ENCODE results near the gene KLF9. TPM values are rescaled to one million over a fixed set of nuclear protein-coding genes. Genes with fewer than 3 reads are reported as not detected.

KLF9 gene
- total RNA-seq, 1 donor from 2014 or later, result 0.87 TPM

- TF ChIP-seq CTCF (IDR thresholded peaks at IDR 0.05; ENCODE audit: unreplicated experiment), result no peak
- Mint-ChIP-seq H3K27ac (ENCODE audit: unreplicated experiment) (no peak overlapping the region), H3K27me3 (ENCODE audit: unreplicated experiment) (peaks cover 17% of the 10 kb centered on the region)
Measured at GRCh38 chr9:70409800-70410199, 4.7 kb downstream of the KLF9 start.

GRCh38 chr9:70409280-70409679 lies 5.2 kb downstream of the KLF9 start:
- Mint-ChIP-seq H3K27ac (ENCODE audit: unreplicated experiment) (no peak overlapping the region), H3K9me3 (ENCODE audit: unreplicated experiment) (no peaks in the 10 kb centered on the region), H3K36me3 (ENCODE audit: low read depth, unreplicated experiment) (peaks cover 1% of the 10 kb centered on the region), H3K27me3 (ENCODE audit: unreplicated experiment) (peaks cover 17% of the 10 kb centered on the region), H3K4me1 (ENCODE audit: unreplicated experiment) (peaks cover 18% of the 10 kb centered on the region), H3K4me3 (ENCODE audit: unreplicated experiment) (no peak overlapping the region)
- TF ChIP-seq CTCF (IDR thresholded peaks at IDR 0.05; ENCODE audit: unreplicated experiment), result no peak
- no peak for DNase-seq (ENCODE audit: low spot score)

More at GRCh38 chr9:70409800-70410199, 4.7 kb downstream of the KLF9 start:
- Mint-ChIP-seq H3K4me1 (ENCODE audit: unreplicated experiment) (peaks cover 23% of the 10 kb centered on the region), H3K36me3 (ENCODE audit: low read depth, unreplicated experiment) (peaks cover 4% of the 10 kb centered on the region), H3K9me3 (ENCODE audit: unreplicated experiment) (no peaks in the 10 kb centered on the region), H3K4me3 (ENCODE audit: unreplicated experiment) (no peak overlapping the region)
- no peak for DNase-seq (ENCODE audit: low spot score)

GRCh38 chr9:70408393-70409040 lies 5.9 kb downstream of the KLF9 start:
- DNase-seq (ENCODE audit: low spot score), result no peak
- H3K4me3 Mint-ChIP-seq (ENCODE audit: unreplicated experiment), result no peak overlapping the region
- no peaks in the 10 kb centered on the region for H3K36me3 Mint-ChIP-seq (ENCODE audit: low read depth, unreplicated experiment)
- peaks cover 11% of the 10 kb centered on the region for H3K4me1 Mint-ChIP-seq (ENCODE audit: unreplicated experiment)
- peaks cover 13% of the 10 kb centered on the region for H3K27me3 Mint-ChIP-seq (ENCODE audit: unreplicated experiment)
- no peak for TF ChIP-seq CTCF (IDR thresholded peaks at IDR 0.05; ENCODE audit: unreplicated experiment)
- H3K27ac Mint-ChIP-seq (ENCODE audit: unreplicated experiment), result no peak overlapping the region
- H3K9me3 Mint-ChIP-seq (ENCODE audit: unreplicated experiment), result no peaks in the 10 kb centered on the region

GRCh38 chr9:70407081-70407503 lies 7.4 kb downstream of the KLF9 start:
- Mint-ChIP-seq H3K9me3 (ENCODE audit: unreplicated experiment) (no peaks in the 10 kb centered on the region), H3K27me3 (ENCODE audit: unreplicated experiment) (peaks cover 10% of the 10 kb centered on the region), H3K27ac (ENCODE audit: unreplicated experiment) (no peak overlapping the region), H3K4me1 (ENCODE audit: unreplicated experiment) (peaks cover 8% of the 10 kb centered on the region), H3K36me3 (ENCODE audit: low read depth, unreplicated experiment) (no peaks in the 10 kb centered on the region), H3K4me3 (ENCODE audit: unreplicated experiment) (no peak overlapping the region)
- DNase-seq (ENCODE audit: low spot score), result no peak
- TF ChIP-seq CTCF (IDR thresholded peaks at IDR 0.05; ENCODE audit: unreplicated experiment), result no peak

- Mint-ChIP-seq H3K27me3 (ENCODE audit: unreplicated experiment) (peaks cover 4% of the 10 kb centered on the region), H3K27ac (ENCODE audit: unreplicated experiment) (no peak overlapping the region), H3K4me3 (ENCODE audit: unreplicated experiment) (no peak overlapping the region), H3K36me3 (ENCODE audit: low read depth, unreplicated experiment) (no peaks in the 10 kb centered on the region), H3K4me1 (ENCODE audit: unreplicated experiment) (peaks cover 4% of the 10 kb centered on the region), H3K9me3 (ENCODE audit: unreplicated experiment) (no peaks in the 10 kb centered on the region)
- DNase-seq (ENCODE audit: low spot score), result no peak
- no peak for TF ChIP-seq CTCF (IDR thresholded peaks at IDR 0.05; ENCODE audit: unreplicated experiment)
Measured at GRCh38 chr9:70406434-70406862, 8.0 kb downstream of the KLF9 start.
